ENCODE measurements around the gene MKS1. TPM values are rescaled to one million over a fixed set of nuclear protein-coding genes. Genes with fewer than 3 reads are reported as not detected.

Gene MKS1
- total RNA-seq, 4 donors from 2014 or later = 8.5 to 51.9 (median 18.3) TPM

GRCh38 chr17:58229384-58229783 is 10.3 kb upstream of the MKS1 start:
- TF ChIP-seq EP300 (IDR thresholded peaks at IDR 0.05; ENCODE audit: low read depth) = no peak
- no peak for TF ChIP-seq POLR2A (IDR thresholded peaks at IDR 0.05)
- TF ChIP-seq CTCF (IDR thresholded peaks at IDR 0.05) = no peak
- TF ChIP-seq POLR2AphosphoS5 (IDR thresholded peaks at IDR 0.05) = no peak
- intact Hi-C loops (cut with DNase I; ENCODE audit: low total_unique reads) (no loop called here), in situ Hi-C loops (cut with MboI; ENCODE audit: low pct_ligation_motif_present in 1 of 4, low pct_unique_long_range_greater_than_20kb in 1 of 4, low sequenced_read_pairs in 3 of 4) (loop anchor here in 1 of 4 donors (25.0 kb wide), 1 partner anchor 92 kb away; the partner anchor contains the start of gene OR4D1)
- Histone ChIP-seq H3K9me3 (no peaks in the 10 kb centered on the region), H3K27ac (no peak overlapping the region), H3K27me3 (peaks cover 15% of the 10 kb centered on the region), H3K4me3 (no peak overlapping the region), H3K4me1 (no peaks in the 10 kb centered on the region), H3K36me3 (no peaks in the 10 kb centered on the region)
- no peak for DNase-seq
- WGBS, 2 donors (ENCODE audit: low coverage in 1 of 2) = 67 to 88% methylated on average over 1 of the region's 1 CpG

DNA sequence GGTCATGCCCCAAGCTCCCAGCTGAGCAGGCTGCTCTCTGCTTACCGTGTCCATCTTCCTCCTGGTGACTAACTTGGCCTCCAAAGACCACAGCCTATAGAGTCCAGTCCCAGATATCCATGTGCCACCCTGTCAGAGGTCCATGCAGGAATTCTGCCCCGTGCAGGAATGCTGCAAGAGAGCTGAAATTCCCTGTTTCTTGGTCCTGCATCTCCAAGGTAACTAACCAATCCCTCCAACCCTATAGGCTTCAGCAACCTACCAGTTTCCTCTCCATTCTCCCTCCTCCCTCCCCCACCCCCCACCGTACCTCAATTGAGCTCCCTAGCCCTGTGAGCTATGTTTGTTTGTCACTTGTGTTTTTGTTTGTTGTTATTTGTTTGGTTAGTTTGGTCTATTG is 9.6 kb upstream of the MKS1 start:
- WGBS, 2 donors (ENCODE audit: low coverage in 1 of 2) = 37 to 60% methylated on average over 1 to 3 of the region's 3 CpGs
- H3K4me1 ChIP-seq = no peaks in the 10 kb centered on the region
- H3K36me3 ChIP-seq = no peaks in the 10 kb centered on the region
- no peak overlapping the region for H3K27ac ChIP-seq
- no peaks in the 10 kb centered on the region for H3K9me3 ChIP-seq
- TF ChIP-seq POLR2A (IDR thresholded peaks at IDR 0.05) (no peak), EP300 (IDR thresholded peaks at IDR 0.05; ENCODE audit: low read depth) (no peak), CTCF (IDR thresholded peaks at IDR 0.05) (no peak), POLR2AphosphoS5 (IDR thresholded peaks at IDR 0.05) (no peak)
- intact Hi-C loops (cut with DNase I; ENCODE audit: low total_unique reads) = no loop called here
- peaks cover 15% of the 10 kb centered on the region for H3K27me3 ChIP-seq
- no peak overlapping the region for H3K4me3 ChIP-seq
- no peak for DNase-seq
- in situ Hi-C loops (cut with MboI; ENCODE audit: low pct_ligation_motif_present in 1 of 4, low pct_unique_long_range_greater_than_20kb in 1 of 4, low sequenced_read_pairs in 3 of 4) = loop anchor here in 1 of 4 donors (25.0 kb wide), 1 partner anchor 91 kb away; the partner anchor contains the start of gene OR4D1

DNA sequence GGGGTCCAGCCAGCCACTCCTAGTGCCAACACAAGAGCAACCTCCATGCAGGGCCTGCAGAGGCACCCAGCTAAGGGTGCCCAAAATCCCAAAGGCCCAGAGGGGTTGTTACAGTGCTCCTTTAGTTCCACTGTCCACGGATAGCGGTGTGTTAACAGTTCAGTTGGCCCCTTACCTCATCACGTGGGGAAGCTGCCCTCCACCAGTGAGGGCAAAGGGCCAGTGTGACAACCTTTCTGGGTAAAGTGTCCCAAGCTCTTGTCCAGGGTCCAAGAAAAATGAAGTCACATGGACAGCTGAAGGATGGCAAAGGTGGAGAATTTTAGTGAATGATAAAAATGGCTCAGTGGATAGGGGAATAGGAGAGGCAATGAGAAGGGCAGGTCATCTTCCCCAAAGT is 8.7 kb upstream of the MKS1 start:
- no peak for TF ChIP-seq EP300 (IDR thresholded peaks at IDR 0.05; ENCODE audit: low read depth)
- no peak for TF ChIP-seq CTCF (IDR thresholded peaks at IDR 0.05)
- no peak for TF ChIP-seq POLR2A (IDR thresholded peaks at IDR 0.05)
- no peak for TF ChIP-seq POLR2AphosphoS5 (IDR thresholded peaks at IDR 0.05)
- Histone ChIP-seq H3K9me3 (no peaks in the 10 kb centered on the region), H3K27me3 (peaks cover 15% of the 10 kb centered on the region), H3K4me3 (no peak overlapping the region), H3K4me1 (no peaks in the 10 kb centered on the region), H3K36me3 (no peaks in the 10 kb centered on the region), H3K27ac (no peak overlapping the region)
- DNase-seq = no peak
- in situ Hi-C loops (cut with MboI; ENCODE audit: low pct_ligation_motif_present in 1 of 4, low pct_unique_long_range_greater_than_20kb in 1 of 4, low sequenced_read_pairs in 3 of 4) = loop anchor here in 1 of 4 donors (25.0 kb wide), 1 partner anchor 90 kb away; the partner anchor contains the start of gene OR4D1
- WGBS, 2 donors (ENCODE audit: low coverage in 1 of 2) = 89% methylated on average over 3 of the region's 3 CpGs; no CpG with 5 or more reads in 1 of the 2 donors
- intact Hi-C loops (cut with DNase I; ENCODE audit: low total_unique reads) = no loop called here

DNA sequence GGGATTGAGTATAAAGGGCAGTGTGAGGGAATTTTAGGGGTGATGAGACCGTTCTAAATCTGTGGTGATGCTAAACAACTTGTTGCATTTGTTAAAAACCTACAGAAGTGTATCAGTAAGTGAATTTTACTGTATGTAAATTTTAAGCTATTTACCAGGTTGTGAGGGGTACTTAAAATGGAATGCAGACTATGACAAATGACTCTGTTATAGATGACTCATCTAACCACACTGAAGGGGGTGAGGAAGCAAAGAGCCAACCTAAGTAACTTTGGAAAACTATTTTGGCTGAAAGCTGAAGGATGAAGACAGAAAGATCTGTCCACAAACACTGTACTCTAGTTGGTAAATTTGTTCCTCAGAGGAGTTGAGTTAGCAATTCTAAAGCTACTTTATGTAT is 5.3 kb upstream of the MKS1 start:
- H3K4me3 ChIP-seq = no peak overlapping the region
- H3K9me3 ChIP-seq = no peaks in the 10 kb centered on the region
- WGBS, 2 donors (ENCODE audit: low coverage in 1 of 2) = 14 to 37% methylated on average over 1 of the region's 1 CpG
- peaks cover 6% of the 10 kb centered on the region for H3K27me3 ChIP-seq
- no peak for DNase-seq
- no peaks in the 10 kb centered on the region for H3K36me3 ChIP-seq
- intact Hi-C loops (cut with DNase I; ENCODE audit: low total_unique reads) = no loop called here
- H3K27ac ChIP-seq = no peak overlapping the region
- TF ChIP-seq CTCF (IDR thresholded peaks at IDR 0.05) (no peak), POLR2AphosphoS5 (IDR thresholded peaks at IDR 0.05) (no peak), EP300 (IDR thresholded peaks at IDR 0.05; ENCODE audit: low read depth) (no peak), POLR2A (IDR thresholded peaks at IDR 0.05) (no peak)
- in situ Hi-C loops (cut with MboI; ENCODE audit: low pct_ligation_motif_present in 1 of 4, low pct_unique_long_range_greater_than_20kb in 1 of 4, low sequenced_read_pairs in 3 of 4) = no loop called here
- peaks cover 0 to 7% (median 6%) of the 10 kb centered on the region in 4 donors for H3K4me1 ChIP-seq
